Measurements from ENCODE around the gene ABHD5.
A peak's percentile ranks its signal among the peaks of the same experiment; 100 is the strongest.
"Not testable (repeated sequence)": the region's sequence is repeated elsewhere in the genome, so short reads cannot be mapped to it uniquely, and the experiment has no call there.

The ABHD5 gene

DNA sequence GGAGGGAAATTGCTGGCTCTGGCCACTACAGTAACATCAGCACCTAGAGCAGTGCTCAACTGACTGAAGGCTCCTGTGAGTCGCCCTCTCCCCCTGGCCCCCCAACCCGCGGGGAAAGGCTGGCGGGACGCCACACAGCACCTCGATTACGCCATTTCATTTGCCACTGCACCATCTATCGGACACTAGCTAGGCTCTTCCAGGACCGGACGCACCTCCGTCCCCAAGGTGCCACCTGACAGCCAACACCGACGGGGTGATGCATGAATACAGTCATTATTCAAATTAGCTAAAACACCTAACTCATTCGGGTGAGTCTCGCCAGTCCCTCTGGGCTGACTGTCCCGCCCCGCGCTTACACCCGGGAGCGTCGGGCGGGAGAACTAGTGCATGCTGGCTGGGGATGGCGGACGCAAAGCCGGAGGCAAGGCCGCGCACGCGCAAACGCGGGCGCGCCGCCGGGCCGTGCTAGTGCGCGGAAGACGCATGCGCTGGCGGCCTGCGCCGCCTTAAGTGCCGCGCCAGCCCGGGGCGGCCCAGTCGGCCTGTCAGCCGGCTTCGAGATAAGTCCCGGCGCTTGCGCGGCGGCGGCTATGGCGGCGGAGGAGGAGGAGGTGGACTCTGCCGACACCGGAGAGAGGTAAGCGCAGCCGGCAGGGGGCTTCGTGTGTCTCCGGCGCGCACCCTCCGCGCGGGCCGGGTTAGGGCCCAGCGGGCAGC, at the start of gene ABHD5:
Gene ABHD5, plus strand, starts transcription at position 539 of the 720 bp plus-strand sequence. Its CDS starts 55 bp downstream, at position 594.
- DNase-seq, result peak; percentile 71

DNA sequence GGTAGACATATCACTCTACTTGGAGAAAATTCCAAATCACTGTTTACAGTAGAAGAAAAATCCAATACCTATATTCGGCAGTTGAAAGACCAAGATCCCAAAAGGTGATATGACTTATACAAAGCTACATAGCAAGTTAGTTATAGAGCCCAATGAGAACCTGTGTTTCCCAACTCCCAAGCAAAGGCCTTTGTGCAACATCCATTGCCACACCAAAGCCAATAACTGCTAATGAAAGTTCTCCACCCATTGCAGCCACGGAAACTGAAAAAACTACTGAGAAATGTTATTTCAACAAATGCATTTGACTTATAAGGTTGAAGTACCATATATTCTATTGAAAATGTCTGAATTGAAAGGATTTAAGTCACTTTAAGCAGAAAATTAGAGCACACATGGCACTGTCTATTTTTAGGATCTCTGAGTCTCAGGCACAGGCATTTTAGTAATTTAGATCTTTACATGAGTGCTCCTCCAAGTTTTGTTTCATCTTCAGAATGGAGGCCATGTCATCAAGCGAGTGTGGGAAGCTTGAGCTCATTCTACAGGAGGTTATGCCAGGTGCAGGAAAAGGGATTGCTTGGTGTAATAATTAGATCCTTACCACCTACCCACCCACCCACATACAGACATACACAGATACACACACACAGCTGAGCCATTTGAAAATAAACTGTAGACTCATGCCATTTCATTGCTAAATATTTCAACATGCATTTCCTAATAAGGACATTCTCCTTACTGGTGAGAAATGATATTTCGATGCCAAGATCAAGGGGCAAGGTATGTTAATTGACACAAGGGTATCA, 49.2 kb upstream of the ABHD5 start:
- no peak for DNase-seq

DNA sequence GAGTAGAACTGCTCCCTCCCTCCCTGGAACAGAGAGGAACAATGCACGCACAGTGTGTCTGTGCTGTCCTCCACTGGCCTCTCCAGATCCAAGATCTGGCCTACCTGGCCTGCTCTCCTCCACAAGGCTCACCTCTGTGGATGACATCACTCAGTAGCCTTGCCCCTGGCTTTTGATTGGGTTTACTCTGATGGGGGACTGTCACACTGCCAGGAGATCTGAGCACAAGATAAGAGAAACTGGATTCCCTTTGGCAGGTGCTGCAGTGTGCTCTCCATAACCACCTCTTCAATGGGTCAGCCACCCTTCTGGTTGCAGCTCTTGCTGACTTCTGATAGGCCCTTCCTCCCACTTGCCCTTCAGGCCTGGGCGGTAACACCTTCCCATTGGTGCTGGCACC, 46.3 kb upstream of the ABHD5 start:
- DNase-seq, result no peak

DNA sequence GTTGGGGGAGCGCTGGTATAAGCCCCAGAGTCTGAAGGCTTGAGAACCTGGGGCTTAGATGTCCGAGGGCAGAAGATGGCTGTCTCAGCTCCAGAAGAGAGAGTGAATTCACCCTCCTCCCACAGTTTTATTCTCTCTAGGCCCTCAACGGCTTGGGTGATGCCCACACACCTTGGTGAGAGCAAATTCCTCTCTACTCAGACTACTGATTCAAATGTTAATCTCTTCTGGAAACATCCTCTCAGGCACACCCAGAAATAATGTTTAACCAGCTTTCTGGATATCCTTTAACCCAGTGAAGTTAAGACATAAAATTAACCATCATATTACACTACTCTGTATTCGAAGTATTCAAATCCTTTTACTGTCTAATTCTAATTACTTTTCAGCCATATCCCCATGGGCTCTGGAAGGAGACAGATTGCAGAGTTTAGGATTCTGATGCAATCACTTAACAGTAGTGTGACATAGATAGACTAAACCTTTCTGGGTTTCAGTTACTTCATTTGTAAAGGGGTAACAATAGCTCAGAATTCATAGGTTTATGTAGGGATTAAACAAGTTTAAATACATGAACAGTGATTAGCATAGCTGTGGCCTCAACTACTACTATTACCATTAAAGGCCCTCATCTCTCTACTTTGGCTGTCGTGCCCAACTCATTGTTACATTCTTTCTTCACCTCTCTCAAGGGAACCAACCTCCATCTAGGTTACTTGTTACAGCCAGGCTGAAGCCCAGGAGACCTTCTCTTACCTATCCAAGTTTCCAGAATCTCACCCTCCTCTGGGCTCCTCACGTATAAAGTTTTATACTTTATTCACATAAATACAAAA, 43.2 kb upstream of the ABHD5 start:
- DNase-seq, result no peak

DNA sequence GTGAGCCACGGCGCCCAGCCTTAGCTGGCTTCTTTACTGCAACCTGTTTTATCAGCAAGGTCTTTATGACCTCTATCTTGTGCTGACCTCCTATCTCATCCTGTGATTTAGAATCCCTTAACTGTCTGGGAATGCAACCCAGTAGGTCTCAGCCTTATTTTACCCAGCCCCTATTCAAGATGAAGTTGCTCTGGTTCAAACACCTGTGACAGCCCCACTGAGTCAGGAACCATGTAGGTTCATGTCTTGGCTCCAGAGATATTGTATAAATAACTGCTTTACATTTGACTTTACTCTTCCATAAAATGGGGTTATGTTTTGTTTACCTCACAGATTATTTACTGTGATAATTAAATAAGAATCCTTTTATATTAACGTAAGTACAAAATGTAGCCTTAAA, 41.8 kb upstream of the ABHD5 start:
- no peak for DNase-seq

DNA sequence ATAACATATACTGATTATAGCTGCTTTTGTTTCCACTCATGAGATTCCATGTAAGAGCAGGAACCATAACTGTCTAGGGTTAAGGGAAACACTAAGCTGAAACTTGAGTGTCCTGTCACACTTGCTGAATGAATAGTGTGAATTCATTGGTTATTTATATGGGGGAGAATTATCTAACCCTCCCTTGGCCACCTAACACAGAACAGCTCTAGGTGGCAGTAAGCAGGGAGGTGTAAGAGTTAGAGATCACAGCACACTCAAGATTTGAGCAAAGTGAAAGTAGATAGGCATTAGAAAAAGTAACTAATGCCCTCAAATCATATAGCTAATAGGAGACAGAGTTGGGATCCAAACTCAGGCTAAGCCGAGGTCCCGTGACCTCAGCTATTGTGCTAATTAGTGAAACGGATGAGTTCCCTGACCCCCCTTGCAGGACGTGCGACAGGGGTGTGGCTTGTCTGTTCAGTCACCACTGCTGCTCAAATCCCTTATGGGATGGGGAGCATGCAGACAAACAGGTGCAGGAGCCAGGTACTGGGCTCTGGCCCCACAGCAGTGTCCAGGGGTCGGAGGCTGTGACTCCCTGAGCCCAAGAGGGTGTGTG, 41.3 kb upstream of the ABHD5 start:
- DNase-seq, result no peak

DNA sequence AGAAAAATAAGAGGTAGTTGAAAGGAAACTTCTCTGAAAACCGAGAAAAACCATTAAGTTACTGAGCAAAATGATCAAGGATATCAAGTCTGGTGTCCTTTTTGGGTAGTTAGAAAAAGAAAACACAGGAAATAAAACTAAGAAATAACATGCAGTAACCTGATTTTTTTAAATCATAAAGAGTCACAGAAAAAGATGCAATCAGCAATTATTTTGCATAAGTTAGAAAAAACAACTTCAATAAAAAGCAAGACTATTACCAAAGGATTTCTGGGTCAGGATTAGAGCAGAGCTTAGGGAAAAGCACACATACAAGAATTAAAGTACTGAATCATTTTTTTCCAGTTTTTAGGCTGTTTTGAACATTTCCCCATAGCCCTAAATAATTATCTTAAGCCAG, 40.4 kb upstream of the ABHD5 start:
- DNase-seq, result no peak

DNA sequence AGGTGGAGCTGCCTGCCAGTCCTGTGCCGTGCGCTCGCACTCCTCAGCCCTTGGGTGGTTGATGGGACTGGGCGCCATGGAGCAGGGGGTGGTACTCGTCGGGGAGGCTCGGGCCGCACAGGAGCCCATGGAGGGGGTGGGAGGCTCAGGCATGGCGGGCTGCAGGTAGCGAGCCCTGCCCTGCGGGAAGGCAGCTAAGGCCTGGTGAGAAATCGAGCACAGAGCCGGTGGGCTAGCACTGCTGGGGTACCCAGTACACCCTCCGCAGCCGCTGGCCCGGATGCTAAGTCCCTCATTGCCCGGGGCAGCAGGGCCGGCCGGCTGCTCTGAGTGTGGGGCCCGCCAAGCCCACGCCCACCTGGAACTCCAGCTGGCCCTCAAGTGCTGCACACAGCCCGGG, 34.3 kb upstream of the ABHD5 start:
- not testable (repeated sequence) for DNase-seq

DNA sequence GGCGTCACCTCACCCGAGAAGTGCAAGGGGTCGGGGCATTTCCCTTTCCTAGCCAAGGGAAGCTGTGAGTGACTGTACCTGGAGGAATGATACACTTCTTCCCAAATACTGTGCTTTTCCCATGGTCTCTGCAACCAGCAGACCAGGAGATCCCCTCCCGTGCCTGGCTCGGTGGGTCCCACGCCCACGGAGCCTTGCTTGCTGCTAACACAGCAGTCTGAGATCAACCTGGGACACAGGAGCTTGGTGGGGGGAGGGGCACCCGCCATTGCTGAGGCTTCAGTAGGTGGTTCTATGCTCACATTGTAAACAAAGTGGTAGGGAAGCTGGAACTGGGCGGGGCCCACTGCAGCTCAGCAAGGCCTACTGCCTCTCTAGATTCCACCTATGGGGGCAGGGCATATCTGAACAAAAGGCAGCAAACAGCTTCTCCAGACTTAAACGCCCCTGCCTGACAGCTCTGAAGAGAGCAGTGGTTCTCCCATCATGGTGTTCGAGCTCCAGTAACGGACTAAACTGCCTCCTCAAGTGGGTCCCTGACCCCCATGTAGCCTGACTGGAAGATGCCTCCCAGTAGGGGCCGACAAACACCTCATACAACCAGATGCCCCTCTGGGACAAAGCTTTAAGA, 31.4 kb upstream of the ABHD5 start:
- no peak for DNase-seq

DNA sequence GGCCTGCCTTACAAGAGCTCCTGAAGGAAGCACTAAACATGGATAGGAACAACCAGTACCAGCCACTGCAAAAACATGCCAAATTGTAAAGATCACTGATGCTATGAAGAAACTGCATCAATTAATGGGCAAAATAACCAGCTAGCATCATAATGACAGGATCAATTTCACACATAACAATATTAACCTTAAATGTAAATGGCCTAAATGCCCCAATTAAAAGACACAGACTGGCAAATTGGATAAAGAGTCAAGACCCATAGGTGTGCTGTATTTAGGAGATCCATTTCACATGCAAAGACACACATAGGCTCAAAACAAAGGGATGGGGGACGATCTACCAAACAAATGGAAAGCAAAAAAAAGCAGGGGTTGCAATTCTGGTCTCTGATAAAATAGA, 29.4 kb upstream of the ABHD5 start:
- DNase-seq, result not testable (repeated sequence)

DNA sequence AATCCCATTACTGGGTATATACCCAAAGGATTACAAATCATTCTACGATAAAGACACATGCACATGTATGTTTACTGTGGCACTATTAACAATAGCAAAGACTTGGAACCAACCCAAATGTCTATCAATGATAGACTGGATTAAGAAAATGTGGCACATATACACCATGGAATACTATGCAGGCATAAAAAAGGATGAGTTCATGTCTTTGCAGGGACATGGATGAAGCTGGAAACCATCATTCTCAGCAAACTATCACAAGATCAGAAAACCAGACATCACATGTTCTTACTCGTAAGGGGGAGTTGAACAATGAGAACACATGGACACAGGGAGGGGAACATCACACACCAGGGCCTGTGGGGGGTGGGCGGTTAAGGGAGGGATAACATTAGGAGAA, 25.7 kb upstream of the ABHD5 start:
- DNase-seq, result not testable (repeated sequence)

DNA sequence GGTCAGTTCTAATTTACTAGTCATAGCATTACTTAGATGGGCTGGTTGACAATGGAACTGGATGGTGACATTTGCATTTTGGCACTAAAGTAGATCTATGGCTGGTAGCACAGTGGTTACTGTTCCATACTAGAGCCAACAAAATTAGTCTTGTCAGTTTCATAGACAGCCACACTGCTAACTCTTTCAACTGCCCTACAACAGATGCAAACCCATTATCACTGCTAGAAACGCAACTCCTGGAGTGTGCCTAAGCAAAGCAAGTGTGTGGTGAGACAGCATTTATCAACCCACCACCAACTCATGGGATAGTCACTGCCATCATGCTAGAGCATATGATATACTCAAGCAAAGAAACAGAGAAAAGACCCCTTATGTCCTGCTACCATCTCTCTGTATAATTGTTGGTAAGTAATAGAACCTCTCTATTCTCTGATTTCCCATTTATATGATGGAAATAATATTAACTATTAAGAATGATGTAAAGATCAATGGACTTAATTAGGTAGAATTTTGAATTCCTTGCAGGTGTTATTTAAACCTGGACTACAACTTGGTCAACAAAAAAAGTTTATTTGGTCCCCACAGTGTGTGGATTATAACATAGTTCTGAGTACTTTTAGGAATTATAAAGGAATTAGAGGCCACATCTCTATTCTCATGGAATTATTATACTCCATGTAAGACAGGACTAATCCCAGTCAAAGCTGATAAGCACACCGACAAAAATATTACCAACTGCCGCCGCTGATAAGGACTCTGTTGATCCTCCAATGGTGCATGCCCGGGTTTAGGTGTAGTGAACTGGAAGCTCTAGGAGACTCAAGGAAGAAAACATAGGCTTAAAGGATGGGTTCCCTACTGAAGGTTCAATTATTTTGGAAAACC, 19.9 kb upstream of the ABHD5 start:
- DNase-seq, result no peak

DNA sequence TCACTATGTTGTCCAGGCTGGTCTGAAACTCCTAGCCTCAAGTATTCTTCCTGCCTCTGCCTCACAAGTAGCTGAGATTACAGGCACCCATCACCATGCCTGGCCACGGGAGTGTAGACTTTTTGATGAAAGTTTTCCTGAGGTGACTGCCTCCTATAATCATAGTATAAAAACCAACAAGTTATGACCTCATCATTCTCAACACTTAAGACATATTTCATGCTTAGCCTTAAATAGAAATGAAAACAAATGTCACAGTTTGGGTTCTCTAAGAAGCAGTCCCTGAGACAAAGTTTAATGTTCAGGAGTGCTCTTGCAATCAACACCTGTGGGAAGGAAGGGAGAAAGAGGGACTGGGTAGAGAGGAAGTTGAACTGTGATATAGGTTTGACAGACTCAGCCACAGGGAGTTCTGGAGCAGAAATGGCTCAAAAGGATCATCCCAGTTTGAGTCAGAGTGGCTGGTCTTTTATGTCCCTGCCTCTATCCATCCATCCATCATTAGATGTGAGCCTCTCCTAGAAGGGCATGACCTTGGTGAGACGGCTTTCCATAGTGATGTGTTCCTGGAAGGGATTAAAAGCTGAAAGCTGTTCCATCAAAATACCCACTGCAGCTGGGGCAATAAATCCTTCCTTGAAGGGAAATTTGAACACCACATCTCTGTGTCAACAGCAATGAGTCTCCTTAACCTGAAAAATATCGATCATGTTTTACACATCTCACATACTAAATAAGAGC, 16.2 kb upstream of the ABHD5 start:
- DNase-seq, result no peak

DNA sequence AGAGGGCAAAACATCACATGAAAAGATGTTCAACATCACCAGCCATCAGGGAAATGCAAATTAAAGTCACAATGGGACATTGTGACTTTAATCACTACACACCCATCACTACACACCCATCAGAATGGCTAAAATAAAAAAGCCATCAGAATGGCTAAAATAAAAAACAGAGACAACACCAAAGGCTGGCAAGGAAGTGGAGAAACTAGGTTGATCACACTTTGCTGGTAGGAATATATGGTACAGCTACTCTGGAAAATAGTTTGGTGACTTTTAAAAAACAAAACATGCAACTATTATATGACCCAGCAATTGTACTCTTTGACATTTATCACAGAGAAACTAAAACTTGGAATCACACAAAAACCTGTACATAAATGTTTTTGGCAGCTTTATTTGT, 15.1 kb upstream of the ABHD5 start:
- no peak for DNase-seq

DNA sequence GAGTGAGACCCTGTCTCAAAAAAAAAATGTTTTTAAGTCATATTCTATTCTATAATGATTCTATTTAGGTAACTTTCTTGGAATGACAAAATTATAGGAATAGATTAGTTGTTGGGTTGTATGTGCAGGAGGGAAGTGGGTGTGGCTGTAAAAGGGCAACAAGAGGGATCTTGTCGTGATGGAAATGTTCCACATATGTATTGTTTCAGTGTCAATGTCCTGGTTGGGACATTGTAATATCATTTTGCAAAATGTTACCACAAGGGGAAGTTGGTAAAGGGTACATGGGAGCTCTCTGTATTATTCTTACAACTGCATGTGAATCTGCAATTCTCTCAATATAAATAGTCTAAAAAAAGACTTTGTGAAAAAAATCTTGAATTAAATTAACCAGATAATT, 14.3 kb upstream of the ABHD5 start:
- DNase-seq, result no peak

DNA sequence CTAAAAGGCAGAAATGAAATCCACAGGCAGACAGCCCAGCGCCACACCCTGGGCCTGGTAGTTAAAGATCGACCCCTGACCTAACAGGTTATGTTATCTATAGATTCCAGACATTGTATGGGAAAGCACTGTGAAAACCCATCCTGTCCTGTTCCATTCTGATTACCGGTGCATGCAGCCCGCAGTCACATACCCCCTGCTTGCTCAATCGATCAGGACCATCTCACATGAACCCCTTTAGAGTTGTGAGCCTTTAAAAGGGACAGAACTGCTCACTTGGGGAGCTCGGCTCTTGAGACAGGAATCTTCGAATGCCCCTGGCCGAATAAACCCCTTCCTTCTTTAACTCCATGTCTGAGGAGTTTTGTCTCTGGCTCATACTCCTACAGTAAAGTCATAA, 12.4 kb upstream of the ABHD5 start:
- not testable (repeated sequence) for DNase-seq

DNA sequence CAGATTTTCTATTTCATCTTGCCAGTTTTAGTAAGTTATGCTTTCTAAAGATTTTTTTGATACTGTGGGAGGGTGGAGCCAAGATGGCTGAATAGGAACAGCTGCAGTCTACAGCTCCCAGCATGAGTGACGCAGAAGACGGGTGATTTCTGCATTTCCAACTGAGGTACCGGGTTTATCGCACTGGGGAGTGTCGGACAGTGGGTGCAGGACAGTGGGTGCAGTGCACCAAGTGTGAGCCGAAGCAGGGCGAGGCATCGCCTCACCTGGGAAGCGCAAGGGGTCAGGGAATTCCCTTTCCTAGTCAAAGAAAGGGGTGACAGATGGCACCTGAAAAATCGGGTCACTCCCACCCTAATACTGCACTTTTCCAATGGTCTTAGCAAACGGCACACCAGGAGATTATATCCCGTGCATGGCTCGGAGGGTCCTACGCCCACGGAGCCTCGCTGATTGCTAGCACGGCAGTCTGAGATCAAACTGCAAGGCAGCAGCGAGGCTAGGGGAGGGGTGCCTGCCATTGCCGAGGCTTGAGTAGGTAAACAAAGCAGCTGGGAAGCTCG, 11.8 kb upstream of the ABHD5 start:
- not testable (repeated sequence) for DNase-seq

DNA sequence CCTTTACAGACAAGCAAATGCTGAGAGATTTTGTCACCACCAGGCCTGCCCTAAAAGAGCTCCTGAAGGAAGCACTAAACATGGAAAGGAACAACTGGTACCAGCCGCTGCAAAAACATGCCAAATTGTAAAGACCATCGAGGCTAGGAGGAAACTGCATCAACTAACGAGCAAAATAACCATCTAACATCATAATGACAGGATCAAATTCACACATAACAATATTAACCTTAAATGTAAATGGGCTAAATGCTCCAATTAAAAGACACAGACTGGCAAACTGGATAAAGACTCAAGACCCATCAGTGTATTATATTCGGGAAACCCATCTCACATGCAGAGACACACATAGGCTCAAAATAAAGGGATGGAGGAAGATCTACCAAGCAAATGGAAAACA, 9.9 kb upstream of the ABHD5 start:
- not testable (repeated sequence) for DNase-seq

DNA sequence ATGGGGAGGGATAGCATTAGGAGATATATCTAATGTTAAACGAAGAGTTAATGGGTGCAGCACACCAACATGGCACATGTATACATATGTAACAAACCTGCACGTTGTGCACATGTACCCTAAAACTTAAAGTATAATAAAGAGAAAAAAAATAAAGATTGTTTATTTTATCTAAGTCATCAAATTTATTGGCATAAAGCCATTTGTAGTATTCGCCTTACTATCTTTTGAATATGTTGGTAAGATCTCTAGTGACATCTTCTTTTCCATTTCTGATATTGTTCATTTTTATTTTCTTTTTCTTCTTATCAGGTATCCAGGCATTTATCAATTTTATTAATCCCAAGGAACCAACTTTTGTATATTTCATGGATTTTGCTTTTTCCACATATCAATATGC, 5.8 kb upstream of the ABHD5 start:
- no peak for DNase-seq

DNA sequence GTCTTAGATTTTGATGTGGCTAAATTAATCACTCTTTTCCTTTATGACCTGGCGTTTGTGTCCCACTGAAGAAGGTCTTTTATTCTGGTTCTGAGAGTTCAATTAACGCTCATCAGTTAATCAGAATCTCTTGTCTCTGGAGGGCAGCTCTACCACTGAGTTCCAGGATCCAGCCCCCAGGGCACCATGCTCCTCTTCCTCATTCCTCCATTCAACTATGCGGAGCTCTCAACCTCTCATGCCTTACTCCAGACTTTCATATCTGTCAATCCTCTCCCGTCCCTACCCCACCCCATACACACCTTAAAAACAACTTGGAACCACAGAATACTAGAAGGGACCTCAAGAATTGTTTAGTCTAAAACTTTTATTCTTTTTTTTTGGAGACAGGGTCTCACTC, 4.8 kb upstream of the ABHD5 start:
- DNase-seq, result no peak

DNA sequence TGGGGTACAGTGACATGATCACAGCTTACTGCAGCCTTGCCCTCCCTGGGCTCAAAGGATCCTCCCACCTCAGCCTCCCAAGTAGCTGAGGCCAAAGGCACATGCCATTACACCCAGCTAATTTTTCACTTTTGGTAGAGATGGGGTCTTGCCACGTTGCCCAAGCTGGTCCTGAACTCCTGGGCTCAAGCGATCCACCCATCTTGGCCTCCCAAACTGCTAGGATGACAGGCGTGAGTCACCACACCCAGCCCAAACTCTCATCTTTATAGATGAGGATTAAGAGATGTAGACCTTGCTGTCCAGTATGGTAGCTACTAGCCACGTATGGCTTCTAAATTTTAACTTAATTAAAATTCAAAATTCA, 4.4 kb upstream of the ABHD5 start:
- DNase-seq, result no peak

All from NCI-H2107 (cell line).